Ramos (cell line): Measurements from ENCODE around the gene CPZ.
"Not testable (repeated sequence)": the region's sequence is repeated elsewhere in the genome, so short reads cannot be mapped to it uniquely, and the experiment has no call there.

Source experiments
- in situ Hi-C: fragments of 300-500 bp; cut with MboI; formaldehyde crosslinking; loops from one replicate; pipeline ENCODE4 v1.14.3; 2022; ENCODE audit warnings: low sequenced_read_pairs; ENCODE audit not compliant: unreplicated experiment

The CPZ gene

DNA sequence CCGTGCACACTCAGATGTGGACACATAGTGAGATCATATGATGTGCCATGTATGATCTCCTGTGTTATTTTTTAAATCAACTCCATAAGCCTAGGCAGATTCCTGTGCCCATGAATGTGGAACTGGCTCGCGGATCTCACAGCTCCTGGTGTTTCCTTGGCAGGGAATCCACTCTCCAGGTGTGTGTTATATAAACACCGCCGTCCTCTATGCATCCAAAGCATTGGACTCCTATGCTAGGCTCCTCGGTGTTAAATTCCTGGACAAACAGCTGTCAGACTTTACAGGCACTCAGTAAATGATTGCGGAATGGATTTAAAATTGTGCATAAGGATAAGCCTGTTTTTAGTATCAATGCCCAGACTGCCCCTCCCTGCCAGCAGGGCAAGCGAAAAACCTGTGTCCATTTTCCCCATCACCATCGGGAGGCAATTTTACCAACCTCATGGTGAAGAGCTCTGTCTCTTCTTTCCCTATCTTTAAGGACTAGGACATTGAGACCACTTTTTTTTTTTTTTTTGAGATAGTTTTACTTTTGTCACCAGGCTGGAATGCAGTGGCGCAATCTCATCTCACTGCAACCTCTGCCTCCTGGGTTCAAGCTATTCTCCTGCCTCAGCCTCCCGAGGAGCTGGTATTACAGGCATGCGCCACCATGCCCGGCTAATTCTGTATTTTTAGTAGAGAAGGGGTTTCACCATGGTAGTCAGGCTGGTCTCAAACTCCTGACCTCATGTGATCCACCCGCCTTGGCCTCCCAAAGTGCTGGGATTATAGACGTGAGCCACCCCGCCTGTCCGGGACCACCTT lies 36.0 kb upstream of the CPZ start:
- in situ Hi-C loops, result no loop called here

DNA sequence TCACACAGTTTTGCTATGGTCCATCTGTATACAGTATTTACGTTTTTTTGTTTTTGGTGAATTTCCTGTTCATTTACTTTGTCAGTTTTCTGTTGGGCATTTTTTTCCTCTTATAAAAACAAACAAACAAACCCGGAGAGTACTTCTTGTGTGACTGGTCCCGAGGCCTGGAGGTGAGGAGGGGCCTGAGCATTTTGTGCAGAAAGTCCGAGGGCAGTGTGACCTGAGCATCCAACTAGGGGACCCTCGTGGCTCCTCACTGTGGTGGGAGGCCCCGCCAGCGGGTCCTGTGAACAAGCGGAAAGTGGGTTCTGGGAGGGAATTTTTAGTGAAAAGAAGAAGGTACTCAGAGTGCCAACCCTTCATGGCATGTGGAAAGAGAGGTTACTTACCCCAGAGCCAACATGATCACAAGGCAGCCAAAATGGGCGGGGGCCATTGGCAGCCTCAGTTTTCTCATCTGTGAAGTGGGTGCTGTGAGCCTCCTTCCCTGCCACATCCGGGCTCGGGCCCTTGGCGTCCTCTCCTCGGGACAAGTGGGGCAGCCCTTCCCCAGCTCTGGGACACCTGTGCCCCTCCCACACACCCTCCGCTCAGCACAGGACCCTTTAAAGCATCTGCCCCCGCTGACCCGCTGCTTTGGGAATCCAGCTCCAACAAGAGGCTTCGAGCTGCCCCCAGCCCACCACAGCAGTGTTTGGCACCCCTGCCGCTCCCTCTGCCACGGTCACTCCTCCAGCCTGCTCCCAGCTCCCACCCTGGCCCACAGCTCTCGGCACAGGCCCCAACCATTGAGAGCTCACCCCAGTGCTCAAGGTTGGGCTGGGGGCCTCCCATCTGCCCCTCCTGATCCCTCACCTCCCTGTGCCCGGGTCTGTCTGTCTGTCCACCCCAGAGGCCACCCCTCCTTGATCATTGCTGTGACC lies 35.2 kb upstream of the CPZ start:
- in situ Hi-C loops, result no loop called here

DNA sequence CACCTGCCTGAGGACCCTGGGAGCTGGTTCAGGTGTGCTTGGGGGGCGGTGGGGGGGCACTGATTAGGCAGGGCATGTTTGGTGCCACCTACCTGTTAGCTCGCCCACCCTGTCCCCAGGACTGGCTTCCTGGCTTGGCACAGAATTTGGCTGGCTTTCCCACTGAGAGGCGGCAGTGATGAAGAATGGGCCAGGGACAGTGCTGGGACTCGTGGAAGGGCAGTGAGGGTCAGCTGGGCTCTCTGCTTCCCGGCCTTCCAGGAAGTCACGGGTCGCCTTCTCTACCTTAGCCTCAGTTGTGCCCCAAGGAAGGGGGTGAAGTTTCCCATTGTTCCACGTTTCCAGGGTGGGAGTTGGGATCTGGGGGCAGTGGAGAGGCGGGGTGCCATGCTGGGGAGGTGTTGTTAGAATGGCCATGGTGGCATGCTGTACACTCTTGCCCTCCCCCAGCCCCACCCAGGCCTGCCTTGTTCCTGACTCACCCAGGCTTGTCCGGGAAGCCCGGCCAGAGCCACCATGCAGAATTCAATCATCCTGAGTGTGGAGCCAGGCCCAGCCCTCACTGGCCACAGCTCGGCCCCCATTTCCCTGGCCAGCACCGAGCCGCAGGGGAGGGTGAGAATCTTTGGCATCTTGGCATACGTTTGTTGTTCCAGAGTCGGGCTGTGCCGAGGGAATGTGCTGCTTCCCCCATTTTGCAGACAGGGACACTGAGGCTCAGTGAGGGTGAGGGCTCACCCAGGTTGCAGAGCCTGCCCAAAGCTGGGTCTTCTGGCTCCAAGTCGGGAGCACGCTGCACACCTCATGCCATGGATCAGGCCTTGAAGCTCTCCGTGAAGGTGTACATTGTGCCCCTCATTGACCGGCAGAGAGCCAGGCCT lies 34.2 kb upstream of the CPZ start:
- in situ Hi-C loops, result no loop called here

DNA sequence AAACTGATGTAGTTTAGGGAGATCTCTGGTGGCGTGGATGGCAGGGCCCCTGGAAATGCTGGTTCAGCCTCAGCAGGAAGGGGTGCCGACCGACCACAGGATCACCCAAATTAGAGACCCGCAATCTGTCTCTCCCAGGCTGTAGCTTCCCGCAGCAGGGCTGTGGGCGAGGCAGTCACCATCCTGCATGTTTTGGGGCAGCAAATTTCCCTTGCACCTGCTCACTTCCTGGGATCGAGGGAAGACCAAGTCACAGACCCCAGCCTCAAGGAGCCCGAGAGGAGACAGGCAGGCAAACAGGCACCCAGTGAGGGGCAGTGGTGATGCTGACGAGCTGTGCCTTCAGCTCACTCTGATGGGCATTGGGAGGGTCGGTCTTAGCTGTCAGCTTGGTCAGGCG lies 33.6 kb upstream of the CPZ start:
- in situ Hi-C loops, result no loop called here

DNA sequence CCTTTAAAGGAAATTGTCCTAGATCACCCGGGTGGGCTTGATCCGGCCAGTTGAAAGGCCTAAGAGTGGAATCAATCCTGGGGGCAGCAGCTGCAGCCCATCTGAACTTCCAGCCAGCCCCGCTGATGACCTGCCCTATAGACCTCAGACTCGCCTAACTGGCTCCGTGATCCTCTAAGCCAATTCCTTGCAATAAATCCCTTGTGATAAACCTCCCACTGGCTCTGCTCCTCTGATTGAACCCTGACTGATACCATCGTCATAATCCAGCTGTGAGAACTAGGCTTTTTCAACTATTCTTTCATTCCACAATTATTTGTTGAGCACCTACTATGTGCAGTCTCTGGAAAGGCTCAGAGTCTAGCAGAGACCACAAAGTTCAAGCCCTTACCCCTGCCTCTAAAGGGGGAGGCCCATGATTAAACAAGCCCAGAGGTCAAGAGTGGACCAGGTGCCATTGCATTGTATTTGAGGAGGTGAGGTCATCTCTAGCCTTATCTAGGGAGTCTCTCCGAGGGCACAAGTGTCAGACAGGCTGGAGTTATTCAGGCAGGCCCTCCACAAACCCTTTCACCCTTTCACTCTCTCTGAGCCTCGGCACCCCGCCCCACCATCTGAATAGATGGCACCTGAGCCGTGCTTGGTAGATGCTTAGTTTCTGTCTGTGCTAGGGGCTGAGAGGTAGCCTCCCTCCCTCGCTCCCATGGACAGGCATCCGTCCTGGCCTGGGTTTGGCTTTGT lies 32.9 kb upstream of the CPZ start:
- in situ Hi-C loops, result no loop called here

DNA sequence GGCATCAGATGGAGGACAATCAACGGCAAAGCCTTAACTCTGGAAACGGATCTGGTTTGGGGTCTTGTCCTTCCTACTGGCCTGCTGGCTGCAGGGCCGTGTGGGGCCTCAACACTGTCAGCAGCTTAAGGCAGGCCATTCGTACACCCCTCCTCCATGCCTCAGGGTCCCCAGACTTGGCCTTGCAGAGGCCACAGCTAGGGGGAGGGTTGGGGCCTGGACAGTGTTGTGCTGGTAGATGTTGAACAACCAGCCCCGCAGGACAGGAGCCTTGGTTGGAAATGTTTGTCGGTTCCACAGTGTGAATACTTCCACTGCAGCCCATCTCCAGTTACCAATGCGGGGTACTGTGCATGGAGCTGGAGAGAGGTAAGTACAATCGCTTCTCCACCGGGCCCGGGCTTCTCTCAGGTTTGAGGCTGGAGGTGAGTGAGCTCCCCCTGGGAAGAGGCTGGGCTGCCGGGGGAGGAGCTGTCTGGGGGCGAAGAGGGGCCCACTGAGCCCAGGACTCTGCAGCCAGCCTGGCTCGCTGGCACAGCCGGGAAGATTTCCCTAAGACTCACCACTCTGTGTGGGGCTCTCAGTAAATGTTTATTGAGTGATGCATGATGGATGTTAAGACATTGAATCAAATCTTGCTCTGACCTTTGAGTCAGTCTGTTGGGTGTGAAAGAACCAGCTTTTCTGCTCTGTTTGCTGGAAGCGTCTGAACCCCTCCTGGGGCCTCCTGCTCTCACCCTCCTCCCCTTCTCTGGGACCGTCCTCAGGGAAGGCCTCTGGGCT lies 32.1 kb upstream of the CPZ start:
- in situ Hi-C loops, result no loop called here

DNA sequence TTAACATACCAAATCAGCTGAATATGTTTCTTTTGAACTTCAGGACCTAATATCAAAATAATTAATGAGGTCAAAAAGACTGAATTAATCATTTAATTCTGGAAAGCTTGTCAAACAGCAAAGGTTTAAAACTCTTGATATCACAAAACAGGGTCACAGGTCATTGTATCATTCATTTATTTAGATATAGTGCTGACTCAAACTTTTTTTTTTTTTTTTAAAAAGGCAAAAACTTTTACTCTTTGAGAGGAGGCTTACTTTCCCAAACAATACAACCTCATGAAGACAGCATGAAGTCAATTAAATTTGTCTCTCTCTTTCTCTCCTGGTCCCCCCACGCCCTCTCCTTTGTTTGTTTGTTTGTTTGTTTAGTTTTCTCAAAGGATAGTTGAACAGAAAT lies 28.0 kb upstream of the CPZ start:
- in situ Hi-C loops, result no loop called here

DNA sequence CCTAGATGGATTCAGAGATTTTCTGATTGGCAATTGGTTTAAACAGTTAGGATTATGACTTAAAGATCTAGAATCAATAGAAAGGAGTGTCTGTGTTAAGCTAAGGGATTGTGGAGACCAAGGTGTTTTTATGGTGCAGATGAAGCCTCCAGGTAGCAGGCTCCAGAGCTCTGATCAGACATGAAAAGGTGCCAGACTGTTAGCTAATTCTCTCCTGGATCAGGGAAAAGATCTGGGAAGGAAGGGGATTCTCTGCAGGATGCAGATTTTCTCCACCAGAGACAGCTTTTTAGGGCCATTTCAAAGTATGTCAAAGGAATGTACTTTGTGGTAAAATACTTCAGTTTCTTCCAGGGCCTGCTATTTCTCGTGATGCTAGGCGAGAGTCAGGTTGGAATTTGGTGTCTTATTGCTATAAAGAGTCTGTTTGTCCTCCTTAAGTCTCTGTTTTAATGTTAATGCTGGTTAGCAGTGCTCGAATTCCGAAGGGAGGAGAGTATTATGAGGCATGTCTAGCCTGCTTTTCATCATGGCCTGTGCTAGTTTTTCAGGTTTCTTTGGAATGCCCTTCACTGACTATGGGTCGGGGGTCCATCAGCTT lies 24.4 kb upstream of the CPZ start:
- in situ Hi-C loops, result no loop called here

DNA sequence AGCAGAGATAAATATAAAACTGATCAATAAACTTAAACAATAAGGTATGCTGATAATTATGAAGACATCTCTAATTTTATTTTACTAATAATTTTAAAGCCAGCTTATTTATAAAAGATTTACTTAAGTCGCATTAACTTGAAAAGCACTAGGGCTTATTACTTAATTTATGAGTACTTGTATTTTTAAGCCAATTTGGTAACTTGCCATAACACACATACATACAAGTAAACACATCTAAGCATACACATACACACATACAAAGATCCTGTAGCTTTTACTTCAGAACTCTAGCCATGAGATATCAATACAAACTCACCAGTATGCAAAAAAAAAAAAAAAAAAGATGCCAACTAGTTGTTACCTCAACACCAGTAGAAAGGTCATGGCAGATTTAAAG lies 22.4 kb upstream of the CPZ start:
- in situ Hi-C loops, result no loop called here

DNA sequence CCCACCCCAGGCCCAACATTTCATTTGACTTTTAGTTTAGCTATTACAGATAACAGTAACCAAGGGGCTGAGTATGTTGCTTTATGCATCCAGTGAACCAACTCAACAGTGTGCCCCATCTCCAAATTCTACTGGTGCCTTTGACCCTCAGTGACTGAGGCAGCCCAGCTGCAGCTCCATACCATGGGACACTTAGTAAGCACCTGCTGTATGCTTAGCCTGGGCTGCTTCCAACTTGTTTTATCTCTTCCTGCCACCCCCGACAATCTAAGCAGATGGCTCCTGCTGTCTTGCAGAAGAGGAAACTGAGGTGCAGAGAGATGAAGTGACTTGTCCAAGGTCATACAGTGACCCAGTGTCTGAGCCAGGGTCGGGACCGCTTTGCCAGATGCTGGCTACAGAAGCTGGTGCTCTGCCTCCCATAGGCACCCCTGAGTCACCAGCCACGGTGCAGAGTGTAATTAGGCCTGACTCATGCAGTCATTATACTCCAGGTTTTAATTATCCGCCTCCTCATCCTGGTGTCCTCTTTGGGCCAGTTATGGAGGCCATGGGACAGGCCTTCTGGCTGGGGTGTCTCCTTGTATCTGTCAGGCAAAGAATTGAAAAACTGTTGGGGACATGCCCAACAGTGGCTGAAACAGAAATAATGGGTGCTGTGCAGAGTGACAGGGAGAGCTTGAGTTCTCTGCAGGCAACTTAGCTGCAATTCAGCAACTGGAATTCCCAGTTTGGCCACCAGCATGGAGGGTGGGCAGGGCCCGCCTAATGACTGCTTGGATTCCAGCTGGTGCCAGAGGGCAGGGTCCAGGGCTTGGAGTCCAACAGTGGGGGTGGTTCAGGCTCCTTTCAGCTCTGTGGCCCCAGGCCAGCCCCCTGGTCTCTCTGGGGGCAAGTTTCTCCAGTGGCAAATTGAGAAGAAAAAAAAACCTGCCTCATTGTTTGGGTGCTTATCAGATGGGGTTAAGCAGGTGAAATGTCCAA lies 20.6 kb upstream of the CPZ start:
- in situ Hi-C loops, result no loop called here

DNA sequence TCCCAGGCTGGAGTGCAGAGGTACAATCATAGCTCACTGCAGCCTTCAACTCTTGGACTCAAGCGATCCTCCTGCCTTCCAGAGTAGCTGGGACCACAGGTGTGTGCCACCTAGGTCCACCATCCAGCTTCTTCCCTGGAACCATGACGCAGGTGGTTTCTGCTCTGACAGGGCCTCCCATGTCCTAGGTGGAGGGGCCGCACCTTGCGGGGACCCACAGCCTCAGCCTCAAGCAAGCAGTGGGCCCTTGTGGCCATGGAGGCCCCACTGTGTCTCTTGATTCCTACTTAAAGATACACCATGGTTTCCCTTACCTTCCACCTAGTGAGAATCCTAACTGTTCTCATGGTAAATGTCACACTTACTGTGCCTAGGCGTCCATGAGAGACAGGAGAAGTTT lies 19.3 kb upstream of the CPZ start:
- in situ Hi-C loops, result no loop called here

DNA sequence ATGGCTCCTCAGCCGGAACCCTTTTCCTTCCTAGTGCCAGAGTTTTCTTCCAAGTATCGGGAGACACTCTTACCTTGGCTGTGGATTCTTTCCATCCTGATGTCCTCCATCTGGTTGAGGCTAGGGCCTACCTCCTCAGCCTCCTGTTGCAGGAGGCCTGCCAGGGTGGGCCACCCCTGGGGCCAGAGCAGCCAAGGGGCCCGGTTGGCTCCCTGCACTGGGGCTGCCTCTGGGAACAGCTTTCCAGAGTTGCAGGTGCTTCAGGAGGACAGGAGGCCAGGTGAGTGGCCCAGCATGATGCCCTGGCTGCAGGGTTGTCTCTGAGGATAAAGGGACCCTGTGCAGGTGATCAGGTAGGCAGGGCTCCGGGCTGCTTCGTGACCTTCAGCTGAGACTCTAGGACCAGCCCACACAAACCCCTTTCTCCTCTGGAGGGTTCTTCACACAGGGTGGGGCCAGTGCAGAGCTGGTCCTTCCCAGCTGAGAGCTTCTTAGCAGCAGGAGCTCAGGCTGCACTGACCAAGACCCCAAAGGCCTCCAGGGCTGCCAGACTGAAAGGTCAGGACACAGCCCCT lies 17.7 kb upstream of the CPZ start:
- in situ Hi-C loops, result no loop called here

DNA sequence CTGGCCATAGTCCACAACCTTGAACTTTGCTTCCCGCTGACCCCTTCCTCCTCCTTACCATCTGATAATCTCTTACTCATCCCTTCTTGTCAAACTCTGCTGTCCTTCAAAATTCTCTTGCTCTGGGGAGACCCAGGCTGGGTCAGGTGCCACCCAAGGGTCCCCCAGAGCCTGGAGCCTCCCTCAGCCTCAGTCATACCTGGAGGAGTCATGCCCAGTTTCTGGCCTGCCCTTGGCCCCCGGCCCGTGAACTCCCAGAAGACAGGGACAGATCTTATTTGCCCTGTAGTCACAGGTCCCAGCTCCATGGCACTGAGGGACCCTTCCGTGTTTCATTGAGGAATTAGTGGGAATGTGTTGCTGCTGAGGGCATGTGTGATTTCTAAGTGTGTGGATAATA lies 17.1 kb upstream of the CPZ start:
- in situ Hi-C loops, result no loop called here

DNA sequence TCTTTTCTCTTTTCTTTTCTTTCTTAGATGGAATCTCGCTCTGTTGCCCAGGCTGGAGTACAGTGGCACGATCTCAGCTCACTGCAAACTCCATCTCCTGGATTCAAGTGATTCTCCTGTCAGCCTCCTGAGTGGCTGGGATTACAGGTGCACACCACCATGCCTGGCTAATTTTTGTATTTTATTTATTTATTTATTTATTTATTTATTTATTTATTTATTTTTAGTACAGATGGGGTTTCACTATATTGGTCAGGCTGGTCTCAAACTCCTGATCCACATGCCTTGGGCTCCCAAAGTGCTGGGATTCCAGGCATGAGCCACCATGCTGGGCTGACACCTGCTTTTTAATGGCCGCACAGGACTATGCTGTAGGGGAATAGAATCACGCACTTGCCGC lies 16.0 kb upstream of the CPZ start:
- in situ Hi-C loops, result not testable (repeated sequence)

DNA sequence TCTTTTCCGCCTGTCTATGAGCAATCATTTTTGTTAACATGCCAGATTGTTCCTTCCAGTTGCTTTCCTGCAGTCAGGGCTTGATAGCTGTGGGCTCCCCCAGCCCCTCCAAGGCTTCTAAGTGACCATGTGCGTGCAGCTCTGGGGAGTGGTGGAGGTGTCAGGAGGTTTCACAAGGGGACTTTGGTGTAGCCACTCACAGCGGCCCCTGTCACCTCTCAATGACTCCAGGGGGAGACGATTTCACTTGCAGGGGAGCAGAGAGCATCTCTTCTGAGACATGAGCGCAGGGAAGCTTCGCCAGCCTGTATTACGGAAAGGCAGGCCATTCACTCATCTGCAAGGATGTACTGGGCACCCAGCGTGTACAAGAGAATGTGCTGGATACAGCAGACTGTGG lies 15.5 kb upstream of the CPZ start:
- in situ Hi-C loops, result no loop called here

DNA sequence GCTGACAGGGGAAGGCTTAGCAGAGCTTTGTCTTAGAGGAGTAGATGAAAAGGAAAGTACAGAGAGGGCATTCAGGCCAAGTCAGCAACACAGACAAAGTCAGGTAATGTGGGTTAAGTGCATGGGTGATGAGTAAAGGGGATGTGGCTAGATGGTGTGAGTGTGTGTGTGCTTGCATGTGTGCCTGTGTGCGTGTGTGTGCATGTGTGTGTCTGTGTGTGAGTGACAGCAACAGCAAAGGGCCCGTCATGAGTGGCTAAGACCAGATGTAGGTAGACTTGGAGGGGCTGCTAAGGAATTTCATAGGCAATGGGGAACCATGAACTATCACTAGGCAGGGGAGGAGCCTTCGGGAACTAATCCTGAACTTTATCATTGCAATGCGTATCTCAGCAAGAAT lies 14.6 kb upstream of the CPZ start:
- in situ Hi-C loops, result no loop called here

DNA sequence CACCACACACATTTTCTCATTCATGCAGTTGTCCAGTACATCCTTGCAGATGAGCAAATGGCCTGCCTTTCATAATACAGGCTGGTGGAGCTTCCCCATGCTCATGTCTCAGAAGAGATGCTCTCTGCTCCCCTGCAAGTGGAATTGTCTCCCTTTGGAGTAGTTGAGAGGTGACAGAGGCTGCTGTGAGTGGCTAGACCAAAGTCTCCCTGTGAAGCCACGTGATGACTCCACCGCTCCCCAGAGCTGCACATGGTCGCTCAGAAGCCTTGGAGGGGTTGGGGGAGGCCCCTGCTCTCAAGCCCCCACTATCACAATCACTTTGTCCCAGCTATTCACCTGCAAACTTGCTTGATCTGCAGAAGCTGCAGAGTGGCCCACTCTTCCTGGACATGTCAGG lies 13.8 kb upstream of the CPZ start:
- in situ Hi-C loops, result no loop called here
